ENCODE measurements around the gene FGFR1OP2. TPM values are rescaled to one million over a fixed set of nuclear protein-coding genes. Genes with fewer than 3 reads are reported as not detected.

The FGFR1OP2 gene
- total and polyA plus RNA-seq, 2 of the 4 experiments (the other 2 are of a cell fraction) = 26.7 to 31.0 TPM

GRCh38 chr12:26895672-26896071 lies 42.6 kb upstream of the FGFR1OP2 start:
- Histone ChIP-seq H3K36me3 (ENCODE audit: control insufficient read depth, insufficient read depth, low read length) (no peaks in the 10 kb centered on the region; the same call in 1 of the 2 replicates), H2BK120ac (ENCODE audit: low read depth, low read length) (no peak overlapping the region), H4K5ac (ENCODE audit: low read depth, low read length) (no peak overlapping the region), H3K27ac (ENCODE audit: insufficient read depth, low read length) (no peak overlapping the region), H3K4me3 (ENCODE audit: insufficient read depth, low read depth, low read length) (no peak overlapping the region), H3K56ac (ENCODE audit: extremely low read depth, insufficient read depth, low read length) (no peak overlapping the region), H2BK20ac (ENCODE audit: low read depth, low read length) (no peak overlapping the region), H4K91ac (ENCODE audit: insufficient read depth, low read depth, low read length) (no peak overlapping the region), H3K18ac (ENCODE audit: low read depth, low read length) (no peak overlapping the region), H3K23ac (ENCODE audit: low read depth, low read length) (no peak overlapping the region), H3K4me1 (ENCODE audit: control insufficient read depth, insufficient read depth, low read length) (no peaks in the 10 kb centered on the region), H3K4ac (ENCODE audit: low read depth, low read length) (no peak overlapping the region), H2AK9ac (replicated peaks; ENCODE audit: low read depth, low read length, poor library complexity) (no peak overlapping the region), H2BK5ac (ENCODE audit: low read depth, low read length, poor library complexity, severe bottlenecking) (no peak overlapping the region), H2BK15ac (ENCODE audit: low read depth, low read length) (no peak overlapping the region), H3K14ac (replicated peaks; ENCODE audit: low read depth, low read length) (no peak overlapping the region), H4K20me1 (ENCODE audit: insufficient read depth, low read length) (no peaks in the 10 kb centered on the region), H2AFZ (replicated peaks; ENCODE audit: low read length, poor library complexity) (no peak overlapping the region), H3K9me3 (ENCODE audit: control insufficient read depth, insufficient read depth, low read length) (no peaks in the 10 kb centered on the region), H3K27me3 (ENCODE audit: control insufficient read depth, insufficient read depth, low read length) (no peaks in the 10 kb centered on the region), H2AK5ac (ENCODE audit: low read depth, low read length) (no peak overlapping the region), H3K79me1 (ENCODE audit: low read depth in 1 of 2, low read length in 2 of 2) (no peaks in the 10 kb centered on the region), H3K4me2 (ENCODE audit: low read depth, low read length) (no peak overlapping the region), H3K9ac (ENCODE audit: low read depth, low read length) (no peak overlapping the region), H4K8ac (ENCODE audit: low read depth in 2 of 2, low read length in 2 of 2) (no peak overlapping the region), H3K9me1 (ENCODE audit: insufficient read depth, low read length) (no peaks in the 10 kb centered on the region; the same call in 1 of the 2 replicates)
- CTCF ChIA-PET = interaction anchor here (0.8 kb wide), 1 partner anchor 62 kb away, joined by 3 read pairs; no protein-coding TSS in a partner anchor
- dilution Hi-C loops (cut with HindIII; ENCODE audit: low sequenced_read_pairs, unreplicated experiment) = no loop called here
- DNase-seq (no peak), ATAC-seq (ENCODE audit: low read depth) (no peak)
- TF ChIP-seq NFE2L2 (IDR thresholded peaks at IDR 0.05; ENCODE audit: low read depth, low read length) (peak; percentile 89), RAD21 (IDR thresholded peaks at IDR 0.05; ENCODE audit: low read length) (no peak), MAFK (IDR thresholded peaks at IDR 0.05; ENCODE audit: low read depth, low read length) (peak; percentile 80), POLR2A (IDR thresholded peaks at IDR 0.05; ENCODE audit: low read depth, low read length) (no peak)
- POLR2A ChIA-PET (ENCODE audit: unreplicated experiment) = no interaction called here
- intact Hi-C loops (cut with micrococcal nuclease) = no loop called here
- no TSS peak for BruUV-seq (replicated peaks)
- WGBS, 2 experiments (ENCODE audit: extremely low coverage in 2 of 2, insufficient read length in 1 of 2) = 90% methylated on average over 2 of the region's 4 CpGs; no CpG with 5 or more reads in 1 of the 2 experiments
- in situ Hi-C loops (cut with MboI; ENCODE audit: low sequenced_read_pairs) = no loop called here

All from IMR-90 (cell line).